Measurements from ENCODE around the gene SYT14.
"Not testable (repeated sequence)": the region's sequence is repeated elsewhere in the genome, so short reads cannot be mapped to it uniquely, and the experiment has no call there.

The SYT14 gene

DNA sequence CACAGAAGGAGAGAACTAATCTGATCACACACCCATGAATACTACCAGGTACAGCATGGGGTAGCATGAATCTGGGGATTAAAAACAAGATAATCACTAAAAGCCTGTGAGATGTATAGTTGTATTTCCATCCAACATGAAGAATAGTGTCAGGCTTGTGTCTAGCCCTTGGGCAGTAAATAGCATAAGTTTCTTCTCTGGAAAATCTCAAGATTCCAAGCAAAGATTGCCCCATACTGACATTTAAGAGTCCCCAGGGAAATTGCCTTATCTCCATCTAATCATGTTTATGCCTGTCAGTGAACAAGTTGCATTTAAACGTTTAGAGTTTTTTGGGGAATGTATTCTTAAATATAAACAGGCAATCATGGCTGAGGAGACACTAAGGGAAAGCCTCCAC is 185.4 kb downstream of the SYT14 start:
- DNase-seq (ENCODE audit: low read depth) = no peak

GRCh38 chr1:210123924-210124589 is 186.0 kb downstream of the SYT14 start:
- DNase-seq (ENCODE audit: low read depth) = no peak

GRCh38 chr1:210124736-210125135 is 186.7 kb downstream of the SYT14 start:
- no peak for DNase-seq (ENCODE audit: low read depth)

- DNase-seq (ENCODE audit: low read depth) = no peak
Measured at GRCh38 chr1:210125143-210125542, 187.1 kb downstream of the SYT14 start.

- DNase-seq (ENCODE audit: low read depth) = no peak
Measured at GRCh38 chr1:210129092-210129491, 191.1 kb downstream of the SYT14 start.

DNA sequence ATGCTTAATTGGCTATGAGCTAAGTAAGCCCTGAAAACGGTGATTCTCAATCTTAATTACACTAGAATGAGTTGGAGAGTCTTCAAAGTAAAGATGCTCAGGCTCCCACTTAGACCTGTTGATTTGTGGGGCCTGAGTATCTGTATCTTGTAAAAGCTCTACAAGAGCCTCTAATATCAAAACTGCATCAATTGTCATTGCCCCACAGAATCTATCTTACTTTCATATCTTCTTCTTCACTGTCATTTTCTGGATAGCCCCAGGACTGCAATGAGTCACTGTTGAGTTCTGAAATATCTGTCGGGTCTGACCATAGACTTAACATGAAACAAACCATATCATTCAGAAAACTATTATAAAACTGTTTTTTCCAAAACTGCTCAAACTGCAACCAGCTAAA is 191.7 kb downstream of the SYT14 start:
- DNase-seq (ENCODE audit: low read depth) = no peak

- DNase-seq (ENCODE audit: low read depth) = no peak
Measured at GRCh38 chr1:210132582-210132981, 194.6 kb downstream of the SYT14 start.

GRCh38 chr1:210143465-210144062 is 205.5 kb downstream of the SYT14 start:
- peak; percentile 17 for DNase-seq (ENCODE audit: low read depth)

DNA sequence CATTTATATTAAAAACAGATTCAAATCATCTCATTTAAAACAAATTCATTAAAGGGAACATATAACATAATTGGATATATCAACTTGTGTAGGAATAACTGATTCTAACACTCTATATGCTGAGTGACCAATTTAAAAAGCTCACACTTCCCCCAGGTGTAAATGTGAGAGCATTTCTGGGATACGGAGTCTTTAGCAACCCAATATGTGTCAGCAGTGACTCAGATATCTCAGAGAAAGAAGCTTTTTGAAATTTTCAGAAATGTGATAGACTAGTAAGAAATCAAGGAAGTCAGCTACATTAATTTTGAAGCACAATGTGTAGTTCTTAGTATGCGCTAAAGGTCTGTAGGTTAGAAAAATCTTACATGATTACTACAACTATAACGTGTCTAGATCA is 206.7 kb downstream of the SYT14 start:
- no peak for DNase-seq (ENCODE audit: low read depth)

GRCh38 chr1:210151052-210151672 is 213.1 kb downstream of the SYT14 start:
- DNase-seq (ENCODE audit: low read depth) = no peak

DNA sequence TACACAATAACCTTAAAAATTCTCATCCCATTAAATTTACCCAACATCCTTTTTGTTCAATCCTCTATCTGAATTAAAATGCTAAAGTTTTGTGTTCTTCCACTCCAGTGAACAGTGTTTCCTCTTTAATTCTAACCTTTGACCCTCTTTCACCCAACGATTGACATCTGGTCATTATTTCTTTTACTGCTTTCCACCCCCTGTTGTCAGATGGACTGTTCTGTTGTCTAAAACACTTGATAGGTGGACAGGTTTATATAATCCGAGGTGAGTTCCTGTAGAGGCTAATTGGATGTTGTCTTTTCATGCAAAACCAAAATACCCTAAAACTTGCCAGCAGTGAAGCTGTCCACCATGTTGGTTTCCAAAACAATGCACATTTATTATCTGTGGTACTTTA is 221.2 kb downstream of the SYT14 start:
- no peak for DNase-seq (ENCODE audit: low read depth)

DNA sequence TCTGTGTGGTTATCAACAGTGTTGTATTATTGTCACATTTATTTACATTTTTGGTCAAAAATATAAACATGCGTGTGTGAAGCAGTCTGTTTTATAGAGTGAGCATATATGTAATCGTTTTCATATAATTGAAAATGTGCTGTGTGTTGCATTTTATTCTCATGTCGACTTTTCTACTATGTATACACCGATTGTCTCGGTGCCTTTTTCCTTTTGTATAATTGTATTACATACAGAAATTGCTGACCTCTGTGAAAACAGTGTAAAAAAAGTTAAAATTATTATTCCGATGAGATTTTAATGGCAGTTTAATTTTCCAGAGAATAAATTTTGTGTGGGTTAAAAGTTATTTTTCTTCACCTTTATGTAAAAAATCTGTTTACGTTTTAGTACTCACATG is 232.2 kb downstream of the SYT14 start:
- no peak for DNase-seq (ENCODE audit: low read depth)

DNA sequence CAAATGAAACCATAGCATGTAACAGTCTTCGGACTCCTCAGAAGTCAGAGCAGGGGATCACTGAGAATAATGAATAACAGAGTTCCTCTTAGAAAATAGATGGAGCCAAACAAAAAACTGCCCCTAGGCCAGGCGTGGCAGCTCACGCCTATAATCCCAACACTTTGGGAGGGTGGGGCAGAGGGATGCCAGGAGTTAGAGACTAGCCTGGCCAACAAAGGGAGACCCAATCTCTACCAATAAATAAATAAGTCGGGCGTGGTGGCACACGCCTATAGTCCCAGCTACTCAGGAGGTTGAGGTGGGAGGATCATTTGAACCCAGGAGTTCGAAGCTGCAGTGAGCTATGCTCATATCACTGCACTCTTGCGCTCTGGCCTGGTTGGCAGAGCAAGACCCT is 236.1 kb downstream of the SYT14 start:
- no peak for DNase-seq (ENCODE audit: low read depth)

- DNase-seq (ENCODE audit: low read depth) = no peak
Measured at GRCh38 chr1:210185063-210185462, 247.0 kb downstream of the SYT14 start.

GRCh38 chr1:210187849-210188606 is 250.0 kb downstream of the SYT14 start:
- not testable (repeated sequence) for DNase-seq (ENCODE audit: low read depth)

DNA sequence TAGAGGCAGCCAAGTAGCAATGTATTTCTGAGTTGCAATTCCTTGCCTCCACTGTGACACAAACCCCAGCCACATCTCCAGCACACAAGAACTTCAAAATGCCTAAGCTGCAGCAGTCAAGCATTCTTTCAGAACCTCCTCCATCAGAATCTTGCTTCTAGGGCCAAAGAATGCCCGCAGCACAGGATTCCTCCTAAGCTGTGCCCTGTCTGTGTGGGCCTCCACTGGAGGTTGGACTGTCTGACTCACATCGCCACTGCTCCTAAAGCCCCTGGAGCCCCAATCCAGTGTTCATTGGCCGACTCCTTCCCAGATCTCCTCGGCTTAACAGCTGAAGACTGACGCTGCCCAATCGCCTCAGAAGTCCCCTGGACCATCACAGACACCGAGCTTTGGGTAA is 251.4 kb downstream of the SYT14 start:
- DNase-seq (ENCODE audit: low read depth) = no peak

GRCh38 chr1:210195635-210196160 is 257.7 kb downstream of the SYT14 start:
- DNase-seq (ENCODE audit: low read depth) = no peak

- peak; percentile 22 for DNase-seq (ENCODE audit: low read depth)
Measured at GRCh38 chr1:210196266-210196665, 258.2 kb downstream of the SYT14 start.

- DNase-seq (ENCODE audit: low read depth) = no peak
Measured at GRCh38 chr1:210198840-210199239, 260.8 kb downstream of the SYT14 start.

DNA sequence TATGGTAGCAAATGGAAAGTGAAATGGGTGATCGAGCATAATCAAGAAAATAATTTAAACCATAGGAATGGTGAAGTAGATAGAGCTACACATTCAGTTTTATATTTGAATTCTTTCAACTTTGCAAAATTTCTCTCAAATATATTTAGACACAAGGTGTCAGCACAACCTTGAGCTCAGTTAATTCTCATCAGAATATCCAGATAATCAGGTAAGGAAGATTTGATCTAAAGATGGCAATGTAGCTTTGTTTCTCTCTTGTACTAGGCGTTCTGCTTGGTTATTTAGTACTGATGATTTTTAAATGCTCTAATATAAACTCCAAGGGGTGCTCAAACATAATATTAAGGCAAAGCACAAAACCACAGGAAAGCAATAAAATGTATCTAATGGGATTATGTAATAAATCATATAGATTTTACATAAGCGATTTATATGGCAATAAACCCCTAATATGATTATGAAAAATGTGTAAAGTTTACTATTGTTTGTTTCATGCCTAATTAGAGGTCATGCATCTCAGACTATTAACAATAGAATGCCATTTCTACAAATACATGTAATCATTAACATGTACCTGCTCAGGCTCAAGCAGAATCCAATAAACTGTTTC is 262.2 kb downstream of the SYT14 start:
- DNase-seq (ENCODE audit: low read depth) = no peak

DNA sequence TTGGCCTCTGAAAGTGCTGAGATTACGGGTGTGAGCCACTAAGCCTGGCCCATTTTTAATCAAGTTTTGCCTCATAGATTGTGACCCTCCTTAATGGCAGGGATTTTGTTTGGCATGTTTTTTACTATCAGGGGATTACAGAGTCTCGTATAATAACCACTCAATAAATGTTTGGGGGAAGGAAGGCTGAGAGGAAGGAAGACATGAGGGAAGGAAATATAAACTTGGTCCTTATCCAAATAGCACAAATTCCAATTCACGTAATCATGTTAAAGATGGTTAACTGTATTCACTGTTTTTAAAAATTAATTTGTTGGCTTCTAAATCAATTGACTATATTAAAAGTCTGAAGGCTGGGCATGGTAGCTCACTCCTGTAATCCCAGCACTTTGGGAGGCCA is 263.7 kb downstream of the SYT14 start:
- no peak for DNase-seq (ENCODE audit: low read depth)
